Measurements from ENCODE around the gene ACSL3.
"Not testable (repeated sequence)": the region's sequence is repeated elsewhere in the genome, so short reads cannot be mapped to it uniquely, and the experiment has no call there.

The ACSL3 gene

GRCh38 chr2:222990206-222990605 lies 129.4 kb downstream of the ACSL3 start:
- DNase-seq (ENCODE audit: low read depth); H3K4me3 ChIP-seq (ENCODE audit: low read depth, low read length): not testable (repeated sequence)

- no peak for DNase-seq (ENCODE audit: low read depth)
- no peak overlapping the region for H3K4me3 ChIP-seq (ENCODE audit: low read depth, low read length)
Measured at GRCh38 chr2:222992137-222992536, 131.3 kb downstream of the ACSL3 start.

All from skeletal muscle cell (primary cell).